ENCODE data around the gene C3orf70.

C3orf70 gene

GRCh38 chr3:185063431-185063830 lies 89.4 kb downstream of the C3orf70 start:
- DNase-seq (no peak), ATAC-seq (replicated peaks) (no peak)
- peaks cover 22 to 24% of the 10 kb centered on the region in 2 donors for H3K9me3 Mint-ChIP-seq
- peaks cover 0 to 3% of the 10 kb centered on the region in 2 donors for H3K27me3 Mint-ChIP-seq
- H3K4me3 Mint-ChIP-seq, result no peak overlapping the region
- H3K36me3 Mint-ChIP-seq, result peaks cover 3 to 6% of the 10 kb centered on the region in 2 donors
- no peak overlapping the region for H3K27ac Mint-ChIP-seq
- peaks cover 0 to 5% of the 10 kb centered on the region in 2 donors for H3K4me1 Mint-ChIP-seq

GRCh38 chr3:185062191-185062590 lies 90.7 kb downstream of the C3orf70 start:
- DNase-seq (no peak), ATAC-seq (replicated peaks) (no peak)
- H3K4me1 Mint-ChIP-seq, result peaks cover 0 to 5% of the 10 kb centered on the region in 2 donors
- H3K4me3 Mint-ChIP-seq, result no peak overlapping the region
- peaks cover 10 to 11% of the 10 kb centered on the region in 2 donors for H3K36me3 Mint-ChIP-seq
- peaks cover 0 to 3% of the 10 kb centered on the region in 2 donors for H3K27me3 Mint-ChIP-seq
- no peak overlapping the region for H3K27ac Mint-ChIP-seq
- H3K9me3 Mint-ChIP-seq, result peaks cover 29 to 34% of the 10 kb centered on the region in 2 donors

- Mint-ChIP-seq H3K9me3 (peaks cover 37 to 40% of the 10 kb centered on the region in 2 donors), H3K36me3 (peaks cover 19 to 22% of the 10 kb centered on the region in 2 donors), H3K27ac (no peak overlapping the region), H3K4me3 (no peak overlapping the region), H3K27me3 (peaks cover 0 to 3% of the 10 kb centered on the region in 2 donors), H3K4me1 (peaks cover 0 to 5% of the 10 kb centered on the region in 2 donors)
- ATAC-seq (replicated peaks) (no peak), DNase-seq (no peak)
These were observed 92.2 kb downstream of the C3orf70 start for GRCh38 chr3:185060655-185061054.

GRCh38 chr3:185059766-185060165 lies 93.1 kb downstream of the C3orf70 start:
- no peak overlapping the region for H3K4me3 Mint-ChIP-seq
- H3K27ac Mint-ChIP-seq, result no peak overlapping the region
- peaks cover 0 to 5% of the 10 kb centered on the region in 2 donors for H3K4me1 Mint-ChIP-seq
- peaks cover 27 to 31% of the 10 kb centered on the region in 2 donors for H3K36me3 Mint-ChIP-seq
- peaks cover 40 to 47% of the 10 kb centered on the region in 2 donors for H3K9me3 Mint-ChIP-seq
- no peak for ATAC-seq (replicated peaks)
- H3K27me3 Mint-ChIP-seq, result peaks cover 0 to 3% of the 10 kb centered on the region in 2 donors
- no peak for DNase-seq

- Mint-ChIP-seq H3K36me3 (peaks cover 36 to 41% of the 10 kb centered on the region in 2 donors), H3K4me3 (no peak overlapping the region), H3K27me3 (peaks cover 0 to 3% of the 10 kb centered on the region in 2 donors), H3K4me1 (peaks cover 0 to 5% of the 10 kb centered on the region in 2 donors), H3K27ac (no peak overlapping the region), H3K9me3 (peaks cover 45 to 54% of the 10 kb centered on the region in 2 donors)
- DNase-seq, result no peak
- ATAC-seq (replicated peaks), result no peak
These were observed 94.1 kb downstream of the C3orf70 start for GRCh38 chr3:185058796-185059195.

GRCh38 chr3:185057829-185058228 lies 95.0 kb downstream of the C3orf70 start:
- H3K27ac Mint-ChIP-seq, result no peak overlapping the region
- no peak overlapping the region for H3K4me3 Mint-ChIP-seq
- ATAC-seq (replicated peaks) (no peak), DNase-seq (no peak)
- peaks cover 46 to 50% of the 10 kb centered on the region in 2 donors for H3K36me3 Mint-ChIP-seq
- H3K27me3 Mint-ChIP-seq, result no peaks in the 10 kb centered on the region
- peaks cover 45 to 54% of the 10 kb centered on the region in 2 donors for H3K9me3 Mint-ChIP-seq
- peaks cover 0 to 5% of the 10 kb centered on the region in 2 donors for H3K4me1 Mint-ChIP-seq

GRCh38 chr3:185056908-185057307 lies 96.0 kb downstream of the C3orf70 start:
- Mint-ChIP-seq H3K9me3 (peaks cover 45 to 54% of the 10 kb centered on the region in 2 donors), H3K4me1 (peaks cover 0 to 5% of the 10 kb centered on the region in 2 donors), H3K36me3 (peaks cover 55 to 60% of the 10 kb centered on the region in 2 donors), H3K27me3 (no peaks in the 10 kb centered on the region), H3K4me3 (no peak overlapping the region), H3K27ac (no peak overlapping the region)
- no peak for ATAC-seq (replicated peaks)
- DNase-seq, result no peak

- Mint-ChIP-seq H3K4me3 (no peak overlapping the region), H3K27ac (peak overlapping the region; percentile 14), H3K4me1 (no peaks in the 10 kb centered on the region), H3K27me3 (no peaks in the 10 kb centered on the region), H3K36me3 (peaks cover 85 to 95% of the 10 kb centered on the region in 2 donors), H3K9me3 (peaks cover 18 to 28% of the 10 kb centered on the region in 2 donors)
- DNase-seq, result no peak
- no peak for ATAC-seq (replicated peaks)
These were observed 100.2 kb downstream of the C3orf70 start for GRCh38 chr3:185052631-185053030.

GRCh38 chr3:185051801-185052200 lies 101.1 kb downstream of the C3orf70 start:
- Mint-ChIP-seq H3K4me1 (no peaks in the 10 kb centered on the region), H3K36me3 (peaks cover 82 to 92% of the 10 kb centered on the region in 2 donors), H3K27ac (no peak overlapping the region), H3K27me3 (no peaks in the 10 kb centered on the region), H3K4me3 (no peak overlapping the region), H3K9me3 (peaks cover 12 to 24% of the 10 kb centered on the region in 2 donors)
- DNase-seq (no peak), ATAC-seq (replicated peaks) (no peak)

- Mint-ChIP-seq H3K27me3 (no peaks in the 10 kb centered on the region), H3K4me3 (no peak overlapping the region), H3K4me1 (no peaks in the 10 kb centered on the region), H3K9me3 (peaks cover 5 to 12% of the 10 kb centered on the region in 2 donors), H3K36me3 (peaks cover 73 to 90% of the 10 kb centered on the region in 2 donors), H3K27ac (no peak overlapping the region)
- DNase-seq (no peak), ATAC-seq (replicated peaks) (no peak)
These were observed 103.2 kb downstream of the C3orf70 start for GRCh38 chr3:185049710-185050109.

- H3K36me3 Mint-ChIP-seq, result peaks cover 52 to 74% of the 10 kb centered on the region in 2 donors
- no peaks in the 10 kb centered on the region for H3K4me1 Mint-ChIP-seq
- no peak for ATAC-seq (replicated peaks)
- H3K4me3 Mint-ChIP-seq, result no peak overlapping the region
- H3K27ac Mint-ChIP-seq, result no peak overlapping the region
- DNase-seq, result no peak
- peaks cover 0 to 5% of the 10 kb centered on the region in 2 donors for H3K9me3 Mint-ChIP-seq
- H3K27me3 Mint-ChIP-seq, result no peaks in the 10 kb centered on the region
These were observed 106.3 kb downstream of the C3orf70 start for GRCh38 chr3:185046603-185047002.

GRCh38 chr3:185046164-185046515 lies 106.7 kb downstream of the C3orf70 start:
- H3K4me1 Mint-ChIP-seq, result no peaks in the 10 kb centered on the region
- DNase-seq (no peak), ATAC-seq (replicated peaks) (no peak)
- H3K9me3 Mint-ChIP-seq, result peaks cover 0 to 3% of the 10 kb centered on the region in 2 donors
- no peak overlapping the region for H3K4me3 Mint-ChIP-seq
- H3K27ac Mint-ChIP-seq, result no peak overlapping the region
- peaks cover 52 to 70% of the 10 kb centered on the region in 2 donors for H3K36me3 Mint-ChIP-seq
- no peaks in the 10 kb centered on the region for H3K27me3 Mint-ChIP-seq

GRCh38 chr3:185042312-185043050 lies 110.4 kb downstream of the C3orf70 start:
- DNase-seq (no peak), ATAC-seq (replicated peaks) (no peak)
- Mint-ChIP-seq H3K36me3 (peaks cover 45 to 66% of the 10 kb centered on the region in 2 donors), H3K4me3 (no peak overlapping the region), H3K27ac (no peak overlapping the region), H3K4me1 (no peaks in the 10 kb centered on the region), H3K9me3 (peaks cover 2 to 3% of the 10 kb centered on the region in 2 donors), H3K27me3 (no peaks in the 10 kb centered on the region)

- Mint-ChIP-seq H3K27ac (no peak overlapping the region), H3K4me3 (no peak overlapping the region), H3K27me3 (no peaks in the 10 kb centered on the region), H3K4me1 (no peaks in the 10 kb centered on the region), H3K9me3 (peaks cover 5 to 6% of the 10 kb centered on the region in 2 donors), H3K36me3 (peaks cover 44 to 63% of the 10 kb centered on the region in 2 donors)
- ATAC-seq (replicated peaks) (no peak), DNase-seq (no peak)
These were observed 111.3 kb downstream of the C3orf70 start for GRCh38 chr3:185041540-185041939.

- H3K9me3 Mint-ChIP-seq, result peaks cover 5 to 6% of the 10 kb centered on the region in 2 donors
- no peak overlapping the region for H3K4me3 Mint-ChIP-seq
- no peaks in the 10 kb centered on the region for H3K27me3 Mint-ChIP-seq
- H3K27ac Mint-ChIP-seq, result no peak overlapping the region
- no peaks in the 10 kb centered on the region for H3K4me1 Mint-ChIP-seq
- ATAC-seq (replicated peaks) (no peak), DNase-seq (no peak)
- peaks cover 43 to 63% of the 10 kb centered on the region in 2 donors for H3K36me3 Mint-ChIP-seq
These were observed 112.4 kb downstream of the C3orf70 start for GRCh38 chr3:185040425-185040824.
